ENCODE data around the gene ZNF277. TPM values are rescaled to one million over a fixed set of nuclear protein-coding genes. Genes with fewer than 3 reads are reported as not detected.

The ZNF277 gene
- total and polyA plus RNA-seq, 2 donors (not counting 3 experiments of a cell fraction or from before 2014, with no cell fraction given), result 7.8 to 22.6 TPM

- no peaks in the 10 kb centered on the region for H3K36me3 ChIP-seq (ENCODE audit: control insufficient read depth in 2 of 2, extremely low read depth in 1 of 2, insufficient read depth in 2 of 2, low read length in 2 of 2)
- ChIA-PET CTCF (interaction anchor here (0.7 to 1.4 kb wide), 2 partner anchors 10 to 12 kb away, joined by 3 read pairs; no protein-coding TSS in a partner anchor), POLR2A (no interaction called here)
- H3K9me3 ChIP-seq (replicated peaks; ENCODE audit: control insufficient read depth, insufficient read depth, low read length), result no peaks in the 10 kb centered on the region
- H3K79me2 ChIP-seq (ENCODE audit: control insufficient read depth, insufficient read depth, low read length), result no peaks in the 10 kb centered on the region
- no TSS peak for BruUV-seq (replicated peaks)
- no peaks in the 10 kb centered on the region for H3K27me3 ChIP-seq (ENCODE audit: control insufficient read depth in 2 of 2, insufficient read depth in 2 of 2, low read length in 2 of 2)
- no peak overlapping the region for H3K4me2 ChIP-seq (ENCODE audit: insufficient read depth, low read length)
- H3K9me1 ChIP-seq (replicated peaks; ENCODE audit: control insufficient read depth, extremely low read depth, insufficient read depth, low read length), result no peaks in the 10 kb centered on the region
- H3K9ac ChIP-seq (replicated peaks; ENCODE audit: extremely low read depth, insufficient read depth, low read length), result no peak overlapping the region
- no peaks in the 10 kb centered on the region for H4K20me1 ChIP-seq (replicated peaks; ENCODE audit: control insufficient read depth, extremely low read depth, insufficient read depth, low read length)
- dilution Hi-C loops (cut with MboI; ENCODE audit: extremely low pct_ligation_motif_present, low sequenced_read_pairs), result no loop called here
- no peak overlapping the region for H3K4me3 ChIP-seq (replicated peaks in 1 of 3; ENCODE audit: insufficient read depth in 1 of 3, low read depth in 1 of 3, low read length in 3 of 3)
- DNase-seq (ENCODE audit: low read depth, low spot score) (no peak), FAIRE-seq (no peak)
- TF ChIP-seq MYC (IDR thresholded peaks at IDR 0.05; ENCODE audit: low read depth, low read length), result no peak
- TF ChIP-seq FOS (IDR thresholded peaks at IDR 0.05; ENCODE audit: borderline replicate concordance, insufficient read depth, low read length), result no peak
- no peak for TF ChIP-seq EZH2 (IDR thresholded peaks at IDR 0.05; ENCODE audit: borderline replicate concordance, low read depth, low read length, severe bottlenecking)
- no peak for TF ChIP-seq MAX (IDR thresholded peaks at IDR 0.05; ENCODE audit: insufficient read depth, insufficient read length)
- no peak for TF ChIP-seq GATA2 (IDR thresholded peaks at IDR 0.05; ENCODE audit: insufficient read depth, insufficient read length, low read depth, low read length)
- no peak for TF ChIP-seq POLR2AphosphoS5 (IDR thresholded peaks at IDR 0.05; ENCODE audit: insufficient read depth, low read depth, low read length)
- no peak for TF ChIP-seq CTCF (IDR thresholded peaks at IDR 0.05; ENCODE audit: extremely low read depth in 1 of 2, insufficient read depth in 1 of 2, low read depth in 1 of 2, low read length in 2 of 2)
- TF ChIP-seq POLR2A (IDR thresholded peaks at IDR 0.05; ENCODE audit: low read depth, low read length), result no peak
- no peak for TF ChIP-seq JUN (IDR thresholded peaks at IDR 0.05; ENCODE audit: borderline replicate concordance, insufficient read depth, insufficient read length, low read depth)
- H3K27ac ChIP-seq (ENCODE audit: insufficient read depth, low read depth, low read length), result no peak overlapping the region
- no peaks in the 10 kb centered on the region for H3K4me1 ChIP-seq (ENCODE audit: control insufficient read depth, extremely low read depth, insufficient read depth, low read length)
- intact Hi-C loops (cut with micrococcal nuclease), result no loop called here
- no peak overlapping the region for H2AFZ ChIP-seq (ENCODE audit: low read depth, low read length)
These were observed 140.6 kb downstream of the ZNF277 start for GRCh38 chr7:112347088-112347487.

Measured in endothelial cell of umbilical vein (primary cell).